NCI-H187 (cell line): ENCODE data around the gene GALM.
"Not testable (repeated sequence)": the region's sequence is repeated elsewhere in the genome, so short reads cannot be mapped to it uniquely, and the experiment has no call there.

Experiments
- DNase-seq, 2 experiments: peaks; one replicate each; lab custom pipeline; 2025; lab: John Stamatoyannopoulos, UW

Gene GALM

GRCh38 chr2:38682008-38682575 lies 16.2 kb downstream of the GALM start:
- no peak for DNase-seq

DNA sequence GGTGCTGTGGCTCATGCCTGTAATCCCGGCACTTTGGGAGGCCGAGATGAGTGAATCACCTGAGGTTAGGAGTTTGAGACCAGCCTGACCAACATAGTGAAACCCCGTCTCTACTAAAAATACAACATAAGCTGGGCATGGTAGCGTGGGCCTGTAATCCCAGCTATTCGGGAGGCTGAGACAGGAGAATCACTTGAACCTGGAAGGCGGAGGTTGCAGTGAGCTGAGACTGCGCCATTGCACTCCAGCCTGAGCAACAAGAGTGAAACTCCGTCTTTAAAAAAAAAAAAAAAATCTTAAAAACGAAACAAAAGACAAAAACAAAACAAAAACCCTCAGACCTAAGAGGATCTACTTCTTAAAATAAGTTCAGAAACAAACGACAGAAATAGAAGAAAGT lies 16.7 kb downstream of the GALM start:
- DNase-seq, result not testable (repeated sequence)

GRCh38 chr2:38683766-38684165 lies 17.9 kb downstream of the GALM start:
- no peak for DNase-seq

DNA sequence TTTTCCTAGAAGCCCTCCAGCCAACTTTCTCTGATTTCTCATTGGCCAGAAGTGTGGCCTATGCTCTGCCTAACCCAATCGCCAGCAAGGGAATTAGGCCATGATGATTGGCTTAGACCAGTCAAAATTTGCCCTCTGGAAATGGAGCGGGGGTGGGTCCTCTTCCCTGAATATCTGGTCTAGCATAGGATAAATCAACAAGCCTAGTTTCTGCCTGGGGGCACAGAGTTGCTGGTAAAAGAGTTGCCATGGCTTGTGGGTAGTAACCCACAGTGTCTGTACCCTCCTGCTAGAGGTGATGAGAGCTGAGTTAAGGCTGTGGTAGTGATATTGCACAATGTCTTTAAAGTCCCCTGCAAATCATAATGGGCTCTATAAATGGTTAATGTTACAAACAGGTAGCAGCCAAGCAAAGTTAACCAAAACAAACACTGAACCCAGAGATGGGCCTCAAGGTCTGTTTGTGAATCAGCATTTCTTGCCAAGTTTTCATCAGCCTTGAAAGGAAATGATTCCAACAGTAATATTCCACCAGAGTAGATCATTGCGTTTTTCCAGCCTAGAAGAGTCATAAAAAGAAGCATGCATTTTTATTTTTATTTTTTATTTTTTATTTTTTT lies 19.3 kb downstream of the GALM start:
- DNase-seq, result no peak

DNA sequence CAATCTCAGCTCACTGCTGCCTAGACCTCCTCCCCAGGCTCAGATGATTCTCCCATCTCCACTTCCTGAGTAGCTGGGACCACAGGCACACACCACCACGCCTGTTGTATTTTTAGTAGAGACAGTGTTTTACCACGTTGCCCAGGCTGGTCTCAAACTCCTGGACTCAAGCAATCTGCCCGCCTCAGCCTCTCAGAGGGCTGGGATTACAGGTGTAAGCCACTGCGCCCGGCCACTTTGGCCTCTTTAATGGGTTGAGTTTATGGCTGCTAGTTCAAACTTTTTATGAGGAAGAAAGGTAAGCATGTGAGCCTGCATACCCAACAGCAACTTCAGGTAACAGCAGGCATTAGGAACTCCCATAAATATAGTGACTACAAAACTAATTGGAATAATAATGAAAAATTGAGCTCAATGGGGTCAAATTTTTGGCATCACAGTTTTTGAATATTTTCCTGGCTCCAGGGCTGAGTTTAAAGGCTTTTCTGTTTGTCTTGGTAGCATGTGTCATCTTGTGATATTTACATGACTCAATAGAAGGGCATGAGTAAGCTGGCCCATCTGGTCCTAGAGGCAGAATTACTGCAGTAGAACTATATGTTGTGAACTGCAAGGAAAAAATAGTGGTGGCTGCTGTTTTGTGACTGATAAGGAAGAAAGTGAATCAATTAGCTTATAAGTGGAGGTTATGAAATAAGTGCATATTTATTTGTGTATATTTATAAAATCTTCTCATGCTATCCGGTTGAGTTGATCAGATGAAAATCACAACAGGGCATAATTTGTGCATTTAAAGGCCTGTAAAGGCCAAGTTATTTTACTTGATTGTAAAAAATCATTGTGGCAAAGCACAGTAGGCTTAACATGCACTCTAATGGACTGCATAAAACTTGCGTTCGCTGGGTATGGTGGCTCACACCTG lies 24.8 kb downstream of the GALM start:
- no peak for DNase-seq

GRCh38 chr2:38691994-38692393 lies 26.1 kb downstream of the GALM start:
- no peak for DNase-seq

- DNase-seq, result no peak
Measured at GRCh38 chr2:38692636-38693318, 26.9 kb downstream of the GALM start.

- DNase-seq, result no peak
Measured at GRCh38 chr2:38697116-38697840, 31.4 kb downstream of the GALM start.

DNA sequence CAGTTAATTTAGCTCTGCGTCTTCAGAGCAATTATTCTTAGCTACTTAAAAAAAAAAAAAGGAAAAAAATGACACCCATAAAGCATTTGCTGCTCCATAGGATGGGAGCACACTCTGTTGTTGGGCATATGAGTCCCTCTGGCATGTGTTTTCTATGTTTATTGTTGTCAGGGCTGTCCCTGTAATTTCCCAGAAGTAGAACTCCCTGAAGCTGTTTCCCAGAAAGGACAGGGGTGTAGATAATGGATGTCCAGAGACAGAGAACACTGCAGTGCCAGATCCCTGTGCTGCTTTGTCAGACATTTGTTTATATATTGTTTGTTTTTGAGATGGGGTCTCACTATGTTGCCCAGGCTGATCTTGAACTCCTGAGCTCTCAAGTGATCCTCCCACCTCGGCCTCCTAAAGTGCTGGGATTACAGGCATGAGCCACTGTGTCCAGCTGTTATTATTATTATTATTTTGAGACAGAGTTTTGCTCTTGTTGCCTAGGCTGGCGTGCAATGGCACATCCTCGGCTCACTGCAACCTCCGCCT lies 32.6 kb downstream of the GALM start:
- no peak for DNase-seq

GRCh38 chr2:38700113-38700785 lies 34.3 kb downstream of the GALM start:
- DNase-seq, result no peak

GRCh38 chr2:38700881-38701458 lies 35.1 kb downstream of the GALM start:
- DNase-seq, result no peak

DNA sequence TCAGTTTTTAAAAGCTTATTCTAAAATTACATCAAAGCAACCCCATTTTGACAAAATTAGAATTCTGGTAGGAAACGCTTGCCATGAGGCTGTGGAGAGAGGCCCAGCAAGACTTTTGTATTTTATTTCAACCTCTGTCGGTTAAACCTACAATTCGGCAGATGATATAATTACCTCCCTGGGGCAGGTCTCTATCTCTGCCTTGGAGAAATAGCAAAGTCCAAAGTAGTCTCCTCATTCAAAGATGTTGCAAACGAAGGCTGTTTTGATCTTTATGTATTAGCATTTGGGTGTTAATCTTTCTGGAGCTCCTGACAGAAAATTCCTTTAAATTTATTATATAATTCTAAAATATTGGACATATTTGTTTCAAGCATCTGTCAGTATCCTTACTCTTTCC lies 35.6 kb downstream of the GALM start:
- no peak for DNase-seq

GRCh38 chr2:38702413-38702812 lies 36.5 kb downstream of the GALM start:
- DNase-seq, result no peak

DNA sequence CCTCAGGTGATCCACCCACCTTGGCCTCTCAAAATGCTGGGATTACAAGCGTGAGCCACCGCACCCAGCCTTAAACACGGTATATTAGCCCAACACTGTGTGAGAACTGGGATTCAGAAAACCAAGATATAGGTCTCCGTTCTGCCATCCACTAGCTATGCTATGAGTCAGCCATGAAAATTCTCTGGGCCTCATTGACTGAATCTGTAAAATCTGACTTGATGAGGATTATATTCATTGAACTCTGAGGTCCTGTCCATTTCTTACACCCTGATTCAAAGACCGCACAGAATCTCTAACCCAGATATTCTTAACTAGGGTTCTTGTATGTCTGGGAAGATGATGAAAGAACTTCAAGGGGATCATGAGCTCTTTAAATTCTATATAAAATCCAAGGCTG lies 37.4 kb downstream of the GALM start:
- not testable (repeated sequence) for DNase-seq

DNA sequence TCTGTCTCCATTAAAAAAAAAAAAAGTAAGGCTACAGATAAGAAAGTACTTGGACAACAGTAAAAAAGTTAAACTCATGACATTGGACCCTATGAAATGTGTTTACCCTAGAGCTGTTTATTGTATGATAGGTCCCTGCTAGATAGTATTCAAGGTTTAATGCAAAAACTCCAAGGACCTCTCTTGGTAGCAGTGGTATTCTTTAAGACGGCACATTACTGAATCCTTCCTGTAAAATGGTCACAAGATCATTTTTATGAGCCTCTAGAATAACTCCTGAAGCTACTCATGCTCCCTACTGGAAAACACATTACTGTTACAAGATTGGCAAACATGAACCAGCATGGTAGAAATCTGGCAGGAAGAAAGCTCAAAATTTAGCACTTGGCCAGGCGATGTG lies 38.8 kb downstream of the GALM start:
- DNase-seq, result no peak

DNA sequence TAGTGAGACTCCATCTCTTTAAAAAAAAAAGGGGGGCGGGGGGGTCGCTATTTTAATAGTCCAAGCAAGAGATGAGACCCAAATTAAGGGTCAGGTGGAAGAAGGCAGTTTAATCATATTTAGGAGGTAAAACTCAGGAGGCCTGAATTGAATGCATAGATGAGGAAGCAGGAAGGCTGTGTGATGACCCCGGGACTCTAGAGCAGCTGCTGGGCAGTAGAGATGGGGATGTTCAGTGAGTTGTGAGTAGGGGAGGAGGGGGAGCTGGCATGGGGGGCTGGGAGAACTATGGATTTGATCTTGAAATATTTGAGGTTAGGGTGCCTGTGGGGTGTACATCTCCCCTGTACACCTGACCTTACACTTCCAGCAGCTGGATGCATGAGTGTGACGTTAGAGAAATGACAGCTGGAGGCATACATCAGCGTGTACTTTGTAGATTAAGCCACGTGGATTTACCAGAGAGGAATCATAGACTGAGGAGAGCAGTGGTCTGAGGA lies 41.0 kb downstream of the GALM start:
- no peak for DNase-seq

- DNase-seq, result not testable (repeated sequence)
Measured at GRCh38 chr2:38708491-38708890, 42.6 kb downstream of the GALM start.

- no peak for DNase-seq
Measured at GRCh38 chr2:38708900-38709566, 43.1 kb downstream of the GALM start.

GRCh38 chr2:38709567-38710194 lies 43.8 kb downstream of the GALM start:
- no peak for DNase-seq
